ENCODE measurements around the gene APH1A. TPM values are rescaled to one million over a fixed set of nuclear protein-coding genes. Genes with fewer than 3 reads are reported as not detected.
A peak's percentile ranks its signal among the peaks of the same experiment; 100 is the strongest.

Gene APH1A
- polyA plus RNA-seq, 2 of the 4 experiments (the other 2 are of a cell fraction), result 109 to 118 TPM

GRCh38 chr1:150259217-150259616 is 9.6 kb downstream of the APH1A start:
- DNase-seq (ENCODE audit: low read depth in 1 of 2, low spot score in 1 of 2) (no peak), FAIRE-seq (no peak), ATAC-seq (no peak)
- 71% methylated on average over 4 of the region's 4 CpGs for WGBS (ENCODE audit: missing lambda C conversion rate)
- Histone ChIP-seq H3K4me2 (no peak overlapping the region), H3K4me1 (peaks cover 9% of the 10 kb centered on the region; the same call in 1 of the 3 replicates), H3K9me3 (no peaks in the 10 kb centered on the region), H3K4me3 (no peak overlapping the region), H3K27ac (no peak overlapping the region)
- no peak for TF ChIP-seq ZNF302 (CRISPR knock-in tag; IDR thresholded peaks at IDR 0.05)
- TF ChIP-seq ZFP36 (IDR thresholded peaks at IDR 0.05; ENCODE audit: borderline replicate concordance, partially characterized antibody), result no peak
- no peak for TF ChIP-seq MAFK (IDR thresholded peaks at IDR 0.05; ENCODE audit: partially characterized antibody)
- TF ChIP-seq HDAC2 (IDR thresholded peaks at IDR 0.05), result no peak
- TF ChIP-seq CBX2 (IDR thresholded peaks at IDR 0.05; ENCODE audit: borderline replicate concordance, low read depth), result no peak
- no peak for TF ChIP-seq NFE2L2 (conservative IDR thresholded peaks at IDR 0.05; ENCODE audit: low read length)
- TF ChIP-seq USF2 (IDR thresholded peaks at IDR 0.05), result no peak
- TF ChIP-seq BHLHE40 (IDR thresholded peaks at IDR 0.05; ENCODE audit: low read depth, low read length), result no peak
- no peak for TF ChIP-seq FOSL2 (IDR thresholded peaks at IDR 0.05)
- TF ChIP-seq FOSL2 (CRISPR knock-in tag; IDR thresholded peaks at IDR 0.05), result no peak
- TF ChIP-seq NR3C1 (IDR thresholded peaks at IDR 0.05), result no peak
- TF ChIP-seq HOXB5 (CRISPR knock-in tag; IDR thresholded peaks at IDR 0.05), result no peak
- TF ChIP-seq POLR2A (IDR thresholded peaks at IDR 0.05; ENCODE audit: low read length), result no peak
- no peak for TF ChIP-seq KDM1A (IDR thresholded peaks at IDR 0.05; ENCODE audit: low read depth)
- TF ChIP-seq MAZ (IDR thresholded peaks at IDR 0.05; ENCODE audit: borderline replicate concordance, low read depth, low read length), result no peak
- TF ChIP-seq ESRRA (IDR thresholded peaks at IDR 0.05; ENCODE audit: borderline replicate concordance, low read length), result no peak
- no peak for TF ChIP-seq ATOH8 (CRISPR knock-in tag; IDR thresholded peaks at IDR 0.05; ENCODE audit: low read depth)
- TF ChIP-seq MAX (IDR thresholded peaks at IDR 0.05), result no peak
- POLR2A ChIA-PET, result no interaction called here
- CTCF ChIA-PET, result interaction anchor here (2.1 kb wide), 1 partner anchor 22 kb away, joined by 7 read pairs; no protein-coding TSS in a partner anchor

GRCh38 chr1:150257624-150258585 is 10.9 kb downstream of the APH1A start, which contains the start of gene CA14:
Gene CA14, plus strand, starts transcription at chr1:150257774. Its CDS starts 355 bp downstream, at chr1:150258129.
- FAIRE-seq, result no peak
- WGBS (ENCODE audit: missing lambda C conversion rate), result 61% methylated on average over 13 of the region's 13 CpGs
- H3K4me2 ChIP-seq, result peak within 1 kb of the TSS; percentile 68
- no peak within 1 kb of the TSS for H3K4me3 ChIP-seq
- H3K9me3 ChIP-seq, result no peaks in the 10 kb centered on the region
- TF ChIP-seq ZFP36 (IDR thresholded peaks at IDR 0.05; ENCODE audit: borderline replicate concordance, partially characterized antibody) (no peak), HOXB5 (CRISPR knock-in tag; IDR thresholded peaks at IDR 0.05) (no peak), SMC3 (IDR thresholded peaks at IDR 0.05) (no peak)
- peaks cover 9% of the 10 kb centered on the region; the same call in 1 of the 3 replicates for H3K4me1 ChIP-seq
- no peak for ATAC-seq
- DNase-seq (ENCODE audit: low read depth in 1 of 2, low spot score in 1 of 2), result no peak
- ChIA-PET POLR2A (no interaction called here), CTCF (interaction anchor here (0.5 to 10.1 kb wide), 4 partner anchors 9 to 301 kb away, joined by 3 to 172 read pairs (median 3); partner anchors contain the start of gene CIART)
- H3K27ac ChIP-seq, result peak within 1 kb of the TSS in 1 of 2 experiments; percentile 67; a peak in 4 of 6 replicates

GRCh38 chr1:150256554-150257341 is 12.1 kb downstream of the APH1A start:
- no peak for FAIRE-seq
- TF ChIP-seq E2F6 (IDR thresholded peaks at IDR 0.05; ENCODE audit: borderline replicate concordance, low read depth) (no peak), POLR2A (IDR thresholded peaks at IDR 0.05; ENCODE audit: low read length) (no peak), MYC (IDR thresholded peaks at IDR 0.05; ENCODE audit: borderline replicate concordance, low read length) (no peak), BHLHE40 (IDR thresholded peaks at IDR 0.05; ENCODE audit: low read depth, low read length) (no peak), MAFK (IDR thresholded peaks at IDR 0.05; ENCODE audit: partially characterized antibody) (no peak), FOSL2 (IDR thresholded peaks at IDR 0.05) (no peak), FOSL2 (CRISPR knock-in tag; IDR thresholded peaks at IDR 0.05) (no peak), SREBF2 (IDR thresholded peaks at IDR 0.05) (no peak), RFX5 (IDR thresholded peaks at IDR 0.05) (no peak), ZNF302 (CRISPR knock-in tag; IDR thresholded peaks at IDR 0.05) (no peak), ZC3H11A (IDR thresholded peaks at IDR 0.05) (no peak), RAD21 (conservative IDR thresholded peaks at IDR 0.05 in 1 of 2, IDR thresholded peaks at IDR 0.05 in 1 of 2) (no peak), PBX3 (IDR thresholded peaks at IDR 0.05) (no peak), KDM1A (IDR thresholded peaks at IDR 0.05; ENCODE audit: low read depth) (no peak), RCOR1 (IDR thresholded peaks at IDR 0.05; ENCODE audit: low read depth, low read length) (no peak), HOXA7 (CRISPR knock-in tag; IDR thresholded peaks at IDR 0.05) (no peak)

More at GRCh38 chr1:150256554-150257341, 12.1 kb downstream of the APH1A start:
- WGBS (ENCODE audit: missing lambda C conversion rate), result 63% methylated on average over 13 of the region's 14 CpGs
- POLR2A ChIA-PET, result interaction anchor here (1.4 to 1.5 kb wide), 2 partner anchors 12 to 108 kb away, joined by 5 read pairs; partner anchors contain the start of genes APH1A and RPRD2
- ATAC-seq, result no peak
- Histone ChIP-seq H3K27ac (peak overlapping the region in 1 of 2 experiments; percentile 67; a peak in 4 of 6 replicates), H3K4me3 (no peak overlapping the region), H3K9me3 (no peaks in the 10 kb centered on the region), H3K4me1 (peaks cover 9% of the 10 kb centered on the region; the same call in 1 of the 3 replicates), H3K4me2 (peak overlapping the region; percentile 68)
- CTCF ChIA-PET, result interaction anchor here (0.6 to 10.1 kb wide), 31 partner anchors 8 to 899 kb away, joined by 3 to 172 read pairs (median 4); partner anchors contain the start of genes APH1A, C1orf54, CIART and GOLPH3L
- no peak for DNase-seq (ENCODE audit: low read depth in 1 of 2, low spot score in 1 of 2)

Data from A549 (cell line).